ENCODE measurements around the gene MYO5C.

Gene MYO5C

DNA sequence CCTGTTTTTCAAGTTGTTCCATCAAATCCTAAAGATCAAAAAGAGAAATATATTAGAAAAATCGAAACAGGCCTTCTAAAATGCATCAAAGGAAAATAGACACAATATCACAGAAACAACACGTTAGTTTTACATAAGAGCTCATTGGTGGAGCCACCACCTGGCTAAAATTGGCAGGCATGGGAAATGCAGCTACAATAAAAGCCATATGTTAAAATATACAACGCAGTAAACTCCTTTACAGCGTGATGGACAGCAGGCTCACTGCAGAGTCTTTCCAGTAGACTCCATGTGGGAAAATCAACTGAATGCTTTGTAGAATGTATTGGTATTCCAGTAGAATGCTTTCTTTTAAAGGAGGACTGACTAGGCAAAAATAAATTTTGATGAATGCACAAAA, 40.9 kb upstream of the MYO5C start:
- WGBS = 78% methylated on average over 4 of the region's 4 CpGs
- Histone ChIP-seq H3K4me1 (ENCODE audit: control insufficient read depth, insufficient read depth, low read depth, low read length) (peaks cover 7% of the 10 kb centered on the region), H3K27ac (ENCODE audit: low read length, poor library complexity, severe bottlenecking) (no peak overlapping the region), H2BK15ac (ENCODE audit: low read depth, poor library complexity, severe bottlenecking) (no peak overlapping the region), H4K91ac (ENCODE audit: low read length) (no peak overlapping the region), H3K14ac (ENCODE audit: low read length in 2 of 2) (no peak overlapping the region), H3K23ac (ENCODE audit: low read length in 2 of 2) (no peak overlapping the region), H3K4ac (ENCODE audit: low read depth in 1 of 2, low read length in 2 of 2) (no peak overlapping the region), H3K27me3 (ENCODE audit: control insufficient read depth in 1 of 2, insufficient read depth in 1 of 2, low read length in 2 of 2) (no peaks in the 10 kb centered on the region), H2BK12ac (ENCODE audit: low read length in 2 of 2) (peak overlapping the region in 1 of 2 experiments; percentile 39), H2BK5ac (ENCODE audit: low read depth, low read length, poor library complexity, severe bottlenecking) (no peak overlapping the region), H4K8ac (ENCODE audit: low read length) (no peak overlapping the region), H3K18ac (ENCODE audit: low read depth in 1 of 2, low read length in 2 of 2) (no peak overlapping the region), H3K36me3 (ENCODE audit: control insufficient read depth in 1 of 2, insufficient read depth in 2 of 2, low read depth in 1 of 2, low read length in 2 of 2) (peaks cover 6 to 31% of the 10 kb centered on the region in 2 experiments), H2AFZ (ENCODE audit: low read depth, low read length) (no peak overlapping the region), H2BK120ac (ENCODE audit: low read depth, low read length) (no peak overlapping the region), H2AK5ac (ENCODE audit: low read length, severe bottlenecking) (peak overlapping the region; percentile 93), H3K9ac (ENCODE audit: low read length) (no peak overlapping the region), H3K9me3 (ENCODE audit: control insufficient read depth, low read length) (no peaks in the 10 kb centered on the region), H3K4me2 (ENCODE audit: low read length, poor library complexity, severe bottlenecking) (no peak overlapping the region), H3K4me3 (ENCODE audit: insufficient read depth in 1 of 2, low read depth in 1 of 2, low read length in 2 of 2) (no peak overlapping the region), H3K79me1 (replicated peaks; ENCODE audit: low read length, poor library complexity, severe bottlenecking) (peaks cover 2% of the 10 kb centered on the region)
- DNase-seq = no peak

DNA sequence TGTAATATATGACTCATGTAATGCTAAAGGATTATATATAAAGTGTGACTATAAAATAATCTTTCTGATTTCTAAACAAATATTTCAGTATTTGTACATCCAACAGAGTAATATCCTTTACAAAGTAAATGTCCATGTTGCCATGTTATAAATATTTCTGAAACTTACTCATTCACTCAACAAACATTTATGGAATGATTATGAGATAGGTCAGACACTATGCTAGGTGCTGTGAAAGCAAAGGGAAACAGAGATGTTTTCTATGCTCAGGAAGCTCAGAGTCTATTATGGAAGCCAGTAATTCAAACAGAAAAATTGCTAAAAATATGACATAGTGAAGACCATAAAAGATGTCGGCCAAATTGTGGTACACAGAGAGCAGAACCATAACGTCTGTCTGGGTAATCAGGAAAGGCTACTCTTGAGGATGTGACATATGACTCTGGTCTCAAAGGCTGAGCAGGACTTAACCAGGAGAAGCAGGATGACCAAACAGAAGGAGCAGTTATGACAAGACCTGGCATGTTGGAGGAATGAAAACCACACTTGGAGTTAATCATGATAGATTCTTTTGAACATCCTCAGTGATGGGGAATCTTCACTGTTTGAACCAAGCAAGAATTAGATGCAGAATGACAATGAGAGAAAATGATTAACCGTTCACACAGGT, 39.0 kb upstream of the MYO5C start:
- H3K4me2 ChIP-seq (ENCODE audit: low read length, poor library complexity, severe bottlenecking) = no peak overlapping the region
- H3K9me3 ChIP-seq (ENCODE audit: control insufficient read depth, low read length) = no peaks in the 10 kb centered on the region
- H2BK5ac ChIP-seq (ENCODE audit: low read depth, low read length, poor library complexity, severe bottlenecking) = no peak overlapping the region
- no peak overlapping the region for H3K14ac ChIP-seq (ENCODE audit: low read length in 2 of 2)
- H2BK120ac ChIP-seq (ENCODE audit: low read depth, low read length) = no peak overlapping the region
- H3K4ac ChIP-seq (ENCODE audit: low read depth in 1 of 2, low read length in 2 of 2) = no peak overlapping the region
- no peak overlapping the region for H3K18ac ChIP-seq (ENCODE audit: low read depth in 1 of 2, low read length in 2 of 2)
- DNase-seq = no peak
- no peak overlapping the region for H4K8ac ChIP-seq (ENCODE audit: low read length)
- no peak overlapping the region for H3K27ac ChIP-seq (ENCODE audit: low read length, poor library complexity, severe bottlenecking)
- no peak overlapping the region for H2AFZ ChIP-seq (ENCODE audit: low read depth, low read length)
- no peak overlapping the region for H3K23ac ChIP-seq (ENCODE audit: low read length in 2 of 2)
- no peak overlapping the region for H2BK12ac ChIP-seq (ENCODE audit: low read length in 2 of 2)
- no peak overlapping the region for H2AK5ac ChIP-seq (ENCODE audit: low read length, severe bottlenecking)
- H3K4me3 ChIP-seq (ENCODE audit: insufficient read depth in 1 of 2, low read depth in 1 of 2, low read length in 2 of 2) = no peak overlapping the region
- peaks cover 4% of the 10 kb centered on the region for H3K4me1 ChIP-seq (ENCODE audit: control insufficient read depth, insufficient read depth, low read depth, low read length)
- peaks cover under 1 to 30% of the 10 kb centered on the region in 2 experiments for H3K36me3 ChIP-seq (ENCODE audit: control insufficient read depth in 1 of 2, insufficient read depth in 2 of 2, low read depth in 1 of 2, low read length in 2 of 2)
- H3K27me3 ChIP-seq (ENCODE audit: control insufficient read depth in 1 of 2, insufficient read depth in 1 of 2, low read length in 2 of 2) = no peaks in the 10 kb centered on the region
- no peak overlapping the region for H3K9ac ChIP-seq (ENCODE audit: low read length)
- no peaks in the 10 kb centered on the region for H3K79me1 ChIP-seq (replicated peaks; ENCODE audit: low read length, poor library complexity, severe bottlenecking)
- WGBS = 83% methylated on average over 3 of the region's 3 CpGs
- H4K91ac ChIP-seq (ENCODE audit: low read length) = no peak overlapping the region
- no peak overlapping the region for H2BK15ac ChIP-seq (ENCODE audit: low read depth, poor library complexity, severe bottlenecking)

DNA sequence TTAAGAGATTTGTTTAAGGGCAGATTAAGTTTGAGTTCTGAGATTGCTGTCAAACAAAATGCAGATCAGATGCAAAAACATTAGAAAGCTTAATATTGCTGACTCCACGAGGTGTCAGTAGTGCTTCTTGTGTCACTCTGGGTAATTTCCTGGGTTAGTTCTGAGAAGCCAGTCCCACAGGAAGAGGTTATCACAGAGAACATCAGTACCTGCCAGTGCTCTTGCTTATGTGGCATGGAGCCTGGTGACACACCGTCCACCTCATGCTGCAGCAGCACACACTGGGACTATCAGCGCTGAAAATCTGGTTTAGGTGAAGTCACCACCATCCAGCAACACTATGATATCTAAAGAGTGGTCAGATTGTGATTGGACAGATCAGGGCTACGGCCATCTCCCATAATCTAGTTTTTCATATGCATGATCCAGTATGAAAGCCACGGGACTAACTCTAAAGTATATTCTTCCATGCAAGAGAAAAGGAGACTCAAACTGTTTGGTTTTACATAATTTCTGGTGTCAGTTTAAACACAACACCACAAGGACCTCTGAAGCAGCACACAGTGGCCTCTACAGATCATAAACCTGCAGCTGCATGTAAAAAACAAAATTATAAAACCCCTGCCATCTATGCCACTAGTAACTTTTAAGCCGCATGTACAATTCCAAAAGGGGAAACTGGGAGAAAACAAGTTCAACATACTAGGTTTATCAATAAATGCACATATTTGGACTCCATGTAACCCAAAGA, 36.1 kb upstream of the MYO5C start:
- Histone ChIP-seq H3K9ac (ENCODE audit: low read length) (peak overlapping the region; percentile 48), H2AFZ (ENCODE audit: low read depth, low read length) (no peak overlapping the region), H2BK5ac (ENCODE audit: low read depth, low read length, poor library complexity, severe bottlenecking) (no peak overlapping the region), H3K9me3 (ENCODE audit: control insufficient read depth, low read length) (no peaks in the 10 kb centered on the region), H3K4me1 (ENCODE audit: control insufficient read depth, insufficient read depth, low read depth, low read length) (peaks cover 1% of the 10 kb centered on the region), H3K23ac (ENCODE audit: low read length in 2 of 2) (no peak overlapping the region), H3K18ac (ENCODE audit: low read depth in 1 of 2, low read length in 2 of 2) (no peak overlapping the region), H4K91ac (ENCODE audit: low read length) (no peak overlapping the region), H3K4me2 (ENCODE audit: low read length, poor library complexity, severe bottlenecking) (no peak overlapping the region), H4K8ac (ENCODE audit: low read length) (no peak overlapping the region), H3K4me3 (ENCODE audit: insufficient read depth in 1 of 2, low read depth in 1 of 2, low read length in 2 of 2) (no peak overlapping the region), H3K27ac (ENCODE audit: low read length, poor library complexity, severe bottlenecking) (no peak overlapping the region), H3K14ac (ENCODE audit: low read length in 2 of 2) (no peak overlapping the region), H3K4ac (ENCODE audit: low read depth in 1 of 2, low read length in 2 of 2) (no peak overlapping the region), H3K27me3 (ENCODE audit: control insufficient read depth in 1 of 2, insufficient read depth in 1 of 2, low read length in 2 of 2) (no peaks in the 10 kb centered on the region), H3K36me3 (ENCODE audit: control insufficient read depth in 1 of 2, insufficient read depth in 2 of 2, low read depth in 1 of 2, low read length in 2 of 2) (peaks cover 3 to 57% of the 10 kb centered on the region in 2 experiments), H2BK120ac (ENCODE audit: low read depth, low read length) (no peak overlapping the region), H2BK15ac (ENCODE audit: low read depth, poor library complexity, severe bottlenecking) (no peak overlapping the region), H3K79me1 (replicated peaks; ENCODE audit: low read length, poor library complexity, severe bottlenecking) (peaks cover 3% of the 10 kb centered on the region), H2BK12ac (ENCODE audit: low read length in 2 of 2) (no peak overlapping the region), H2AK5ac (ENCODE audit: low read length, severe bottlenecking) (no peak overlapping the region)
- DNase-seq = peak; percentile 47
- 72% methylated on average over 5 of the region's 6 CpGs for WGBS

DNA sequence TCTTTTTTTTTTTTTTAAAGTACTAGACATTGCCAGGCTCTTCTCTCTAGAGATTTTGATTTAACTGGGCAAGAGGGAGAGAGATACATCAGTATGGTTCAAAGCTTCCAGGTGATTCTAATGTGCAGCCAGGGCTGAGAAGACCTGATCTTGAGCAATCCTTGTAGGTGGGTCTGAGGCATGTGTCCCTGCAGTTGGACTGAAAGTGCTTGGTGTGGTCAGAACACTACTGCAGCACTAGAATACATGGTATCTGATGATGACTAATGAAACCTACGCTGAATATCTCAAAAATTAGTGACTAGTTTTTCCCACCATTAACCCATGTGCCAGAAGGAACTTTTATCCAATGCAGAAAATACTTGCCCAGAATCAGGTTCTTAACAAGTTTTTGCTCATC, 34.4 kb upstream of the MYO5C start:
- no peak overlapping the region for H4K91ac ChIP-seq (ENCODE audit: low read length)
- no peak overlapping the region for H3K27ac ChIP-seq (ENCODE audit: low read length, poor library complexity, severe bottlenecking)
- no peak for DNase-seq
- H2BK120ac ChIP-seq (ENCODE audit: low read depth, low read length) = no peak overlapping the region
- H2AK5ac ChIP-seq (ENCODE audit: low read length, severe bottlenecking) = no peak overlapping the region
- WGBS = 95% methylated on average over 1 of the region's 1 CpG
- no peak overlapping the region for H3K18ac ChIP-seq (ENCODE audit: low read depth in 1 of 2, low read length in 2 of 2)
- no peaks in the 10 kb centered on the region for H3K27me3 ChIP-seq (ENCODE audit: control insufficient read depth in 1 of 2, insufficient read depth in 1 of 2, low read length in 2 of 2)
- H2BK15ac ChIP-seq (ENCODE audit: low read depth, poor library complexity, severe bottlenecking) = no peak overlapping the region
- no peak overlapping the region for H3K4me2 ChIP-seq (ENCODE audit: low read length, poor library complexity, severe bottlenecking)
- no peak overlapping the region for H2BK5ac ChIP-seq (ENCODE audit: low read depth, low read length, poor library complexity, severe bottlenecking)
- peaks cover 3 to 60% of the 10 kb centered on the region in 2 experiments for H3K36me3 ChIP-seq (ENCODE audit: control insufficient read depth in 1 of 2, insufficient read depth in 2 of 2, low read depth in 1 of 2, low read length in 2 of 2)
- H3K9me3 ChIP-seq (ENCODE audit: control insufficient read depth, low read length) = no peaks in the 10 kb centered on the region
- no peak overlapping the region for H3K14ac ChIP-seq (ENCODE audit: low read length in 2 of 2)
- H3K79me1 ChIP-seq (replicated peaks; ENCODE audit: low read length, poor library complexity, severe bottlenecking) = peaks cover 3% of the 10 kb centered on the region
- H3K23ac ChIP-seq (ENCODE audit: low read length in 2 of 2) = no peak overlapping the region
- no peak overlapping the region for H4K8ac ChIP-seq (ENCODE audit: low read length)
- H3K4me1 ChIP-seq (ENCODE audit: control insufficient read depth, insufficient read depth, low read depth, low read length) = peaks cover 1% of the 10 kb centered on the region
- no peak overlapping the region for H2AFZ ChIP-seq (ENCODE audit: low read depth, low read length)
- H2BK12ac ChIP-seq (ENCODE audit: low read length in 2 of 2) = no peak overlapping the region
- no peak overlapping the region for H3K4ac ChIP-seq (ENCODE audit: low read depth in 1 of 2, low read length in 2 of 2)
- H3K4me3 ChIP-seq (ENCODE audit: insufficient read depth in 1 of 2, low read depth in 1 of 2, low read length in 2 of 2) = no peak overlapping the region
- H3K9ac ChIP-seq (ENCODE audit: low read length) = no peak overlapping the region

Data from mesenchymal stem cell (in vitro differentiated cells and primary cell).